Fibroblast of skin of right quadriceps (primary cell): ENCODE data around the gene NSMCE1.
A peak's percentile ranks its signal among the peaks of the same experiment; 100 is the strongest.
"Not testable (repeated sequence)": the region's sequence is repeated elsewhere in the genome, so short reads cannot be mapped to it uniquely, and the experiment has no call there.

Experiments
- DNase-seq: peaks from one replicate; pipeline ENCODE4 v3.0.0-alpha.2; 2013

The NSMCE1 gene

GRCh38 chr16:27302126-27302525 is 33.6 kb upstream of the NSMCE1 start:
- no peak for DNase-seq

GRCh38 chr16:27301236-27301861 is 32.8 kb upstream of the NSMCE1 start:
- no peak for DNase-seq

- DNase-seq = no peak
Observed at GRCh38 chr16:27298132-27298531, 29.6 kb upstream of the NSMCE1 start.

- DNase-seq = no peak
Observed at GRCh38 chr16:27293343-27293742, 24.8 kb upstream of the NSMCE1 start.

GRCh38 chr16:27291722-27292240 is 23.2 kb upstream of the NSMCE1 start:
- no peak for DNase-seq

GRCh38 chr16:27291106-27291505 is 22.5 kb upstream of the NSMCE1 start:
- DNase-seq = no peak

GRCh38 chr16:27290562-27290961 is 22.0 kb upstream of the NSMCE1 start:
- DNase-seq = no peak

- peak; percentile 61 for DNase-seq
Observed at GRCh38 chr16:27289669-27290068, 21.1 kb upstream of the NSMCE1 start.

GRCh38 chr16:27288313-27288712 is 19.7 kb upstream of the NSMCE1 start:
- DNase-seq = not testable (repeated sequence)

GRCh38 chr16:27287887-27288286 is 19.3 kb upstream of the NSMCE1 start:
- DNase-seq = no peak

GRCh38 chr16:27287051-27287811 is 18.7 kb upstream of the NSMCE1 start:
- DNase-seq = peak; percentile 20

GRCh38 chr16:27286451-27286850 is 17.9 kb upstream of the NSMCE1 start:
- DNase-seq = peak; percentile 94

- DNase-seq = no peak
Observed at GRCh38 chr16:27285676-27286196, 17.2 kb upstream of the NSMCE1 start.

GRCh38 chr16:27284865-27285675 is 16.5 kb upstream of the NSMCE1 start:
- DNase-seq = no peak

GRCh38 chr16:27281243-27281642 is 12.7 kb upstream of the NSMCE1 start:
- DNase-seq = no peak

- DNase-seq = no peak
Observed at GRCh38 chr16:27275394-27275793, 6.8 kb upstream of the NSMCE1 start.

GRCh38 chr16:27274424-27274874 is 5.9 kb upstream of the NSMCE1 start:
- DNase-seq = not testable (repeated sequence)

GRCh38 chr16:27273670-27274423 is 5.3 kb upstream of the NSMCE1 start:
- peak; percentile 46 for DNase-seq

- no peak for DNase-seq
Observed at GRCh38 chr16:27273330-27273669, 4.7 kb upstream of the NSMCE1 start.

GRCh38 chr16:27272697-27273096 is 4.1 kb upstream of the NSMCE1 start:
- DNase-seq = not testable (repeated sequence)

- DNase-seq = no peak
Observed at GRCh38 chr16:27272076-27272475, 3.5 kb upstream of the NSMCE1 start.

GRCh38 chr16:27270349-27270748 is 1.8 kb upstream of the NSMCE1 start:
- no peak for DNase-seq
